WI38 (cell line): ENCODE measurements around the gene CYLC1.

Source experiments
- H3K4me3 ChIP-seq: 2 replicates; pipeline ENCODE4 v1.5.1; 2011; ENCODE audit warnings: low read depth, mild to moderate bottlenecking, control low read depth, low read length
- TF ChIP-seq, protein P1 (sequence below): IDR thresholded peaks from 2 replicates; pipeline ENCODE4 v1.5.1; 2012; ENCODE audit warnings: low read depth, mild to moderate bottlenecking, control low read depth, low read length

CYLC1 gene, protein sequence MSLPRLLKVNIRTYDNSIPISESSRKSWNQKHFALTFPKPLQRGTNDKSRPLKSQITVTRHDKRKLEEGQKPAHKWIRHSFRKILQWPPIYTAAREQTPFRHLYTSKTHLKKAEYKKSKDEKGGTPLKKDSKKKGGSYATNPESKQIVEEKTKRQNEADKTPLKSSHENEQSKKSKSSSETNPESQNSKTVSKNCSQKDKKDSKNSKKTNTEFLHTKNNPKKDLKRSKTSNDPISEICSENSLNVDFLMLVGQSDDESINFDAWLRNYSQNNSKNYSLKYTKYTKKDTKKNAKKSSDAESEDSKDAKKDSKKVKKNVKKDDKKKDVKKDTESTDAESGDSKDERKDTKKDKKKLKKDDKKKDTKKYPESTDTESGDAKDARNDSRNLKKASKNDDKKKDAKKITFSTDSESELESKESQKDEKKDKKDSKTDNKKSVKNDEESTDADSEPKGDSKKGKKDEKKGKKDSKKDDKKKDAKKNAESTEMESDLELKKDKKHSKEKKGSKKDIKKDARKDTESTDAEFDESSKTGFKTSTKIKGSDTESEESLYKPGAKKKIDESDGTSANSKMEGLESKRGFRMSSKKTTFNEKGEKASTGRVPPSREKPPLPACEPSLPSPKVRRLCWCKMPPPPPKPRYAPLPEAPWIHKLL

GRCh38 chrX:83860846-83861245, at the start of gene CYLC1:
CYLC1 (plus strand) TSS chrX:83861146; CDS start chrX:83861183, 37 bp downstream.
- TF ChIP-seq, protein P1, sequence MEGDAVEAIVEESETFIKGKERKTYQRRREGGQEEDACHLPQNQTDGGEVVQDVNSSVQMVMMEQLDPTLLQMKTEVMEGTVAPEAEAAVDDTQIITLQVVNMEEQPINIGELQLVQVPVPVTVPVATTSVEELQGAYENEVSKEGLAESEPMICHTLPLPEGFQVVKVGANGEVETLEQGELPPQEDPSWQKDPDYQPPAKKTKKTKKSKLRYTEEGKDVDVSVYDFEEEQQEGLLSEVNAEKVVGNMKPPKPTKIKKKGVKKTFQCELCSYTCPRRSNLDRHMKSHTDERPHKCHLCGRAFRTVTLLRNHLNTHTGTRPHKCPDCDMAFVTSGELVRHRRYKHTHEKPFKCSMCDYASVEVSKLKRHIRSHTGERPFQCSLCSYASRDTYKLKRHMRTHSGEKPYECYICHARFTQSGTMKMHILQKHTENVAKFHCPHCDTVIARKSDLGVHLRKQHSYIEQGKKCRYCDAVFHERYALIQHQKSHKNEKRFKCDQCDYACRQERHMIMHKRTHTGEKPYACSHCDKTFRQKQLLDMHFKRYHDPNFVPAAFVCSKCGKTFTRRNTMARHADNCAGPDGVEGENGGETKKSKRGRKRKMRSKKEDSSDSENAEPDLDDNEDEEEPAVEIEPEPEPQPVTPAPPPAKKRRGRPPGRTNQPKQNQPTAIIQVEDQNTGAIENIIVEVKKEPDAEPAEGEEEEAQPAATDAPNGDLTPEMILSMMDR = no peak
- no peak within 1 kb of the TSS for H3K4me3 ChIP-seq

DNA sequence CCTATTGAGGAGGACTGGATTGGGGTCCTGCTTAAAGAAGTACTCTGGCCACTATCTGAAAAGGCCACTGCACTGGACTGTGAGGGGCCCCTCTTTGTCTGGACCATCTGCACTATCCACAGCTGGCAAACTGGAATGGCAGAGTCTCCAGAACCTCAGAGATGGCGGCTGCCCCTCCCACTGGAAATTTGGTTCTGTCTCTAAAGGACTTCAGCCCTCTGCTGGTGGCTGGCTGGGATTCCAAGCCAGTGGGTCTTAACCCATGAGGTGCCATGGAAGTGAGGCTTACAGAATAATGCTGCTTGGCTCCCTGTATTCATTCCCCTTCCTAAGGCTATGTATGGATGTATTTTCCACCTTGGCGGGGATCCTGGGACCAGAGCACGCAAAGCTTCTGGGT, 41.6 kb upstream of the CYLC1 start:
- TF ChIP-seq, protein P1 = no peak

DNA sequence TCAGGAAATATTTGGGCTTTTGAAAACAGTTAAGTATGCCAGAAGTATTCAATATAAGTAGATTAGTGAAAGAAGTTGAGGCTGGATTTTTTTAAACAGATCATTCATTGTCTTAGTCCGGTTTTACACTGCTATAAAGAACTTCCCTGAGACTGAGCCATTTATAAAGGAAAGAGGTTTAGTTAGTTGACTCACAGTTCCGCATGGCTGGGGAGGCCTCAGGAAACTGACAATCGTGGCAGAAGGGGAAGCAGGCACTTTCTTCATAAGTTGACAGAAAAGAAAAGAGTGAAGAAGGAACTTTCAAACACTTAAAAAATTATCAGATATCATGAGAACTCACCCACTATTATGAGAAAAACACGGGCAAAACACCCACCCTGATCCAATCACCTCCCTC, 31.1 kb upstream of the CYLC1 start:
- no peak overlapping the region for H3K4me3 ChIP-seq
- TF ChIP-seq, protein P1 = no peak

More for the DNA sequence above, 41.6 kb upstream of the CYLC1 start:
- no peak overlapping the region for H3K4me3 ChIP-seq

- H3K4me3 ChIP-seq = no peak overlapping the region
- TF ChIP-seq, protein P1 = peak; percentile 50
Observed at GRCh38 chrX:83845397-83845796, 15.5 kb upstream of the CYLC1 start.

GRCh38 chrX:83847339-83847738, 13.6 kb upstream of the CYLC1 start:
- TF ChIP-seq, protein P1 = no peak
- no peak overlapping the region for H3K4me3 ChIP-seq

DNA sequence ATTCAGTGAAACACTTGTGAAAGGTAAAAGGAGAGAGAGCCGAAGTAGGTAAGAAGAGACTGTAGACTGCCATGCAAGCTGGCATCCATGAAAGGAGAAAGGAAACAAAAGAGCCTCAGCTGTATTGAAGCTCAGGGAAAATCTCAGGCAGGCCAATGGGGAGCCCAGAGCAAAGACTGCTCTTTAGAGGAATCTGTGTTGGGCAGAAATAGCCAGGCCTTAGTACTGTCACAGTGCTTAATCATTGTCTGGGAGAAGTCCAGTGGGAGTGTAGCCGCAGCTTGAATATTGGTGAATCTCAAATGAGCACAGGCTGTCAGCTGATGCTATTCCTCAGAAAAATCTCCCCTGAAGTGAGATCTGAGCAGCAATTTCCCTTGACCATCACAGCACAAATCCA, 27.6 kb downstream of the CYLC1 start:
- TF ChIP-seq, protein P1 = no peak
- no peak overlapping the region for H3K4me3 ChIP-seq

- H3K4me3 ChIP-seq = no peak overlapping the region
- TF ChIP-seq, protein P1 = no peak
Observed at GRCh38 chrX:83892433-83892832, 31.5 kb downstream of the CYLC1 start.
